HG03354 (cell line): Measurements from ENCODE around the gene TOPBP1.
"Not testable (repeated sequence)": the region's sequence is repeated elsewhere in the genome, so short reads cannot be mapped to it uniquely, and the experiment has no call there.

Experiments
- ATAC-seq: cut with Tn5 transposase; IDR thresholded peaks from one replicate; pipeline ENCODE4 v1.9.1; 2021; ENCODE audit warnings: mild to moderate bottlenecking; ENCODE audit not compliant: unreplicated experiment, poor library complexity, severe bottlenecking

The TOPBP1 gene

DNA sequence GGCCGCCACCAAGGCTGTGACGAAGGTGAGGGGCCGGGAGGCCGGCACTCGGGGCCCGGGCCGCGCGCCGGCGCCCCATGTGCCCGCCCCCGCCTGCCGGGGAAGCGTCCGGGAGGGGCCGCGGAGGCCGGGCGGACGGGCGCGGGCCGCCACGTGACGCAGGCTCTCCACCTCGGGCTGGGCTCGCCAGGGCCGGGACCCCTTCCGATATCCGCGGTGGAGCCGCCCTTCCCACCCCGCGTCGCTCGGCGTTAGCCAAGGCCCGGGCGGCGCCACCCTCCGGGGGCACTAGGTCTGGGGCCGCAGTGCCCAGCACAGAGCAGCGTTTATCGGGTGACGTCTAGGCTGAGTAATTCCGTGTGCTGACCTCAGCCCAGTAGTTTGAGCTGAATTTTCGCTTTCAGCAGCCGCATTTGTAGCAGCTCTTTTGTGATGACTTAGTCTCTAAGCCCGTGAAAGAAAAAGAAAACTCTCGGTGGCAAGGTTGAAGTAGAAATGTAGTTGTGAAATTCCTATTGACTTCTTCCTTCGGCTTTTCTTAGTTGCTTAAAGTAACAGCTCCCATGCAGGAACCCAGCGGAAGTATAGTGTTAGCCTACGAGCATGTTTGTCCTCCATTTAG lies 87.4 kb downstream of the TOPBP1 start:
- ATAC-seq, result peak; percentile 34

DNA sequence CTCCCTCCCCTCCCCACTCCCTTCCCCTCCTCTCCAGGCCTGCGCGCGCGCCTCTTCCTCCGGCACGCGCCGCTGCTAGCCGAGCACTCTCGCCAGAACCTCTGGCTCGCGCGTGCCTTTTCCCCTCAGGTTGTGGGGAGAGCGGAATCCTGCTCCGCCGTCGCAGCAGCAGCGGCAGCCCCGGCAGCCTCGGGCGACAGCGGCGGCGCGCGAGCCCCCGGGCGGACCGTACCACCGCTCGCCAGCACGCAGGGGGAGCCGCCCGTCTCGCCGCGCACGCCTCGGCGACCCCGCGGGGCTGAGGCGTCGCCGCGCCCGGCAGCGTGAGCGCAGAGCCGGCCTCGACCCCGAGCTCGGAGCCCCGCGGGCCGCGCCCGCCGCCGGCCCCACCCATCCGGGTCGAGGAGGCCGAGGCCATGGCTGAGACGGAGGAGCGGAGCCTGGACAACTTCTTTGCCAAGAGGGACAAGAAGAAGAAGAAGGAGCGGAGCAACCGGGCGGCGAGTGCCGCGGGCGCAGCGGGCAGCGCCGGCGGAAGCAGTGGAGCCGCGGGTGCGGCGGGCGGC lies 88.0 kb downstream of the TOPBP1 start, which contains the start of gene CDV3:
TSS of gene CDV3 (plus strand) at position 58 of the 566 bp plus-strand sequence. CDS start at position 417, 359 bp downstream.
- ATAC-seq, result peak; percentile 37

DNA sequence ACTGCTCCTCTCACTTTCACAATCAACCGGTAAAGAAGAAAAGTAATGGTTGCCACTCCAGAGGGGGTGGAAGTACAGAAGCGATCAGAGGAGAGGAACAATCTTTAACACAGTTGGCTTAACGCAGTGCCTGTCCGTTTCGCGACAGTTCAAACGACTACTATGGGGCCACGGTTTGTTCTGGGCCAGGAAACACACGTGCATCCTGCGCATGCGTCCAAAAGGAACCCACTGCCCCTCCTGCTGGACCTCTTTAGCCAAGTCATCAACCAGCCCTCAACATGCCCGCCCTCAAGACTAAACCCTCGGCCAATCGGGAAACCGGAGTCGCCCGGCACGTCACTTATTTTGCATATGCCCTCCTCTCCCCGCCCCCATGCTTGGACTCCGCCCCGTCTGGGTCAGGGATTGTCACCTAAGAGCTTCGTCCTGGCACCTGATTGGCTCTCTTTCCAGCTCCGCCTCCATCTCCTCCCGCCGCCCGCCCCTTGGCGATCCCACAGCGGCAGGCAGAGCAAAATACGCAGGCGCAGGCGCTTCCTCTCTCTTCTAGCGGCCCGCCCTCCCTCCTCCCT lies 88.6 kb downstream of the TOPBP1 start:
- ATAC-seq, result peak; percentile 84

DNA sequence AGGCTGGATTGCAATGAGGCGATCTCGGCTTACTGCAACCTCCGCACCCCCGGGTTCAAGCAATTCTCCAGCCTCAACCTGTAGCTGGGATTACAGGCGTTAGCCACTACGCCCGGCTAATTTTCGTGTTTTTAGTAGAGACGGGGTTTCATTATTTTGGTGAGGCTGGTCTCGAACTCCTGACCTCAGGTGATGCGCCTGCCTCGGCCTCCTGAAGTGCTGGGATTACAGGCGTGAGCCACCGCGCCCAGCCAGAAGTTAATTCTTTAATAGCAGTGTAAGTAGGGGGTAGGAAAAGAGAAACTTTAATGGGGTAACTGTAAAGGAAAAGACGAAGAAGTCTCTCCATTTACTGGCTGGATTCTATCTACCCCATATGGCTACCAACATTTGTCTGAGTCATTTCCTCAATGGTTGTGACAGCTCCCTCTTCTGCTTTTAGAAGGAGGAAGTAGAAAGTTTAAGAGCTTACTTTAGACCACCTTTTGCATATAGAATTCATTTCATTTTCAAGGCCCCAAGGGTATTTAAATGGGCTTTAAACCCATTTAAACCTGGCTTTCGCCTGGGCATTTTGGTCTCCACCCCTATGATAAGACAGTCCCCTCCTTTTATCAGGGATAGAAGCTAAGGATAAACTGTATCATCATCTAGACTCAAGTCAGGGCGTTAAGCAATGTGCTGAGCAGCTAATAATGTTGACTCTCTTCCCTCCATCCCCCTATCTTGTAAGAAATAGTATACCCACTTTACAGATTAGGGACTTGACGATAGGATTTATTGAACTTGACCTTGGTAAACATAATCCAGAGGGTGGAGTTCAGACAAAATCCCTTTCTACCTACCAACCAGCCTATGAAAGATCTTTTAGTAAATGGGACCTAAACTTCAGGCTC lies 89.3 kb downstream of the TOPBP1 start:
- peak; percentile 26 for ATAC-seq

DNA sequence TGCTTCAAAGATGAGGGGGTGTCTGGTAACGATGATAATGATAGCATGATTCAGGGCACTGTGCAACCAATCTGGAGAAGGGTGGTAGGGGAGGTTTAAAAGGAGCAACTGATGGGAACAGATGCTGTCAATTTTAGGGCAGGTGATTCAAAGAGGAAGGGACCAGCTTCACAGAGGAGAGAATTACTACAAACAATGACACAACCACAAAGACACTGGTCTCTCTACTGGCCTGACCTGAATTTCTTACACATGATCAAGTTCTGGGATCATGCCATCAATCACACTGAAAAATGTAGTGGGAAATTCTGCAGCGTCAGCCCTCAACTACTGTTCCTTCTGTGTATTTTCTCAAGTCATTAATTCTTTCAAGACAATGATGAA lies 90.8 kb downstream of the TOPBP1 start:
- ATAC-seq, result no peak

DNA sequence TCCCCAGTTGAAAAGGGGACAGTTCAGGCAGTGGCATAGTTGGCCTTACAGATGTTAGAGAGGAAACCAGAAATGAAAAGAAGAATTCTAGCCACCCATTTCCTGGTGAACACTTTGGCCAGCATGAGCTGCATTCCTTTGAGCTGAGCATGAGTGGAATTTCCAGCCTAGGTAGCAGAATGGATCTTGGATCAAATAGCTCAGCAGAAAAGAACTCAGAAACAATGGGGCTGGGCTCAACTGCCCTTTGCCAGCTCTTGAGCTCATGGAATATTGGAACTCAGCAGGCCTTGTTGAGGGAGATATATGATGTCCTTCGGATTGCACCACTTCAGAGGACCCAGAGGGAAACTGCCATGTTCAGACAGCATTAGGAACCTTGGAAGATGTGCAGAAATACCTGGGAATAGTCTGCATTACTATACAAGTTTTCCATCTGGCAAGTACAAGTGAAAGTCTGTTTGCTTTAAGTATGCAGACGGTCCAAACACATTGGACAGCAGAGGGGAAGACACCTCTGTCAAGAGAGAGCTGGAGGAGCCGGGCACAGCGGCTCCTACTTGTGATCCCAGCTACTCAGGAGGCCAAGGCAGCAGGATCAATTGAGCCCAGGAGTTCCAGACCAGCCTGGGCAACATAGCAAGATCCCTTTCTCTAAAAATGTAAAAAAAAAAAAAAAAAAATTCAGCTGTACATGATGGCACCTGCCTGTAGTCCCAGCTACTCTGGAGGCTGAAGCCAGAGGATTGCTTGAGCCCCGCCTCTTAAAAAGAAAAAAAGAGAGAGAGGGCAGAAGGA lies 91.4 kb downstream of the TOPBP1 start:
- no peak for ATAC-seq

DNA sequence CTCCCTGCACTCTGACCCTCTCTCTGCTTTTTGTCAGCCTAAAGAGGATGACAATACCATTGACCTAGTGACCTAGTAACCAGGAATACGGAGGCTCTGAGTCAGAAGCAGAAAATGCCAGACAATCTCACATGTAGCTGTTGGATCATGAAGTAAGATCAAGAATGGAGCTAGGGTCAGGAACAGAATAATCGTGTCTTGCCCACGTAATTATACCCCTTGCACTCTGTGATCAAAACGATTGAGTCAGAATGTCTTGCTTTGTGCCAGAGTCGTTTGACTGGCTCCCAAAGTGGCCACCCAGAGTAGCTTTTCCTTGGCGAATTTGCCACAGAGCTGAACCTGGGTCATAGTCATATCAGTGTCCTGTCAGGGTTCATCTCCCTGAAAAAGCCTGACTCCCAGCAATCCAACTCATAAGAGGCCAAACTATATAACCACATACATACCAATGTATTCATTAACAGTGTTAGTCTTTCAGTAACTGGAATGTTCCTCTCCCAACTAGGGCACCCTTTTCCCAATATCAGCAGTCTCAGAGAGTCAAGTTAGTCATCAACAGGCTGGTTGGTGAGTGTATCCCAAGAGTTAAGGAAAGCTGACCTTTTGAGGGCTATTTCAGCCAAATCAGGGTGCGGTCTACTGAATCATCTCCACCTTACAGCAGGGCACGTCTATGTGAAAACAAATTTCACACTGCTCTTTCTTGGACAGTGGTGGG lies 93.3 kb downstream of the TOPBP1 start:
- ATAC-seq, result no peak

DNA sequence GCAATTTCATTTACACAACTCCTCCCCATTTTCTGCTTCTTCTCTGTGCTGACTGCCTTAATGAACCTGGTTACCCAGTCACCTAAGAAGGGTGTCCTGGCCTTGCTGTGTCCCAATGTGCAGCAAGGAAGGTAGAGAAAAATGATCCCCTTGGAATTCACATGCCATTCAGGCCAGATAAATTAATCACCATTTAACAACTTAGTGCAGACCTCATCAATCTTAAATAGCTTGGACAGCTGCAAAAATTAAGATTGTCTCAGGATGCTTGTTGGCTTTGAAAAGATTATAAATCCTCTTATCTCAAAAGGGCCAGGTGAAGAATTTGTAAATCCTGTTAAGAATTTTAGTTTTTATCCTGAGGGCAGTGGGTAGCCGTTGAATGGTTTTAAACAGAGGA lies 97.9 kb downstream of the TOPBP1 start:
- no peak for ATAC-seq

DNA sequence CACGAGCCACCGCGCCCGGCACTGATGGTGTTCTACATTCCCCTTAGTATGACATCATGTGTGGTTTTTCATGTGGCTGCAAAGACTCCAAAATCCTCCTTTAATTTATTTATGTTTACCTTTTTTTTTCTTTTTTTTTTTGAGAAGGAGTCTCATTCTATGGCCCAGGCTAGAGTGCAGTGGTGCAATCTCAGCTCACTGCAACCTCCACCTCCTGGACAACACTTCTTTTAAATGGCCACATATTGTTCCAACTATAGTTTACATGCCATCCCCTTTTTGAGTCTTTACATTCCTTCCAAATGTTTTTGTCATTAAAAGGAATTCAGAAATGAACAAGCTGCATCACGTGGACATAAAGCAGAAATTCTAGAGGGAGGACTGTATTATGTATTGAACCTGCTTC lies 98.6 kb downstream of the TOPBP1 start:
- ATAC-seq, result no peak

DNA sequence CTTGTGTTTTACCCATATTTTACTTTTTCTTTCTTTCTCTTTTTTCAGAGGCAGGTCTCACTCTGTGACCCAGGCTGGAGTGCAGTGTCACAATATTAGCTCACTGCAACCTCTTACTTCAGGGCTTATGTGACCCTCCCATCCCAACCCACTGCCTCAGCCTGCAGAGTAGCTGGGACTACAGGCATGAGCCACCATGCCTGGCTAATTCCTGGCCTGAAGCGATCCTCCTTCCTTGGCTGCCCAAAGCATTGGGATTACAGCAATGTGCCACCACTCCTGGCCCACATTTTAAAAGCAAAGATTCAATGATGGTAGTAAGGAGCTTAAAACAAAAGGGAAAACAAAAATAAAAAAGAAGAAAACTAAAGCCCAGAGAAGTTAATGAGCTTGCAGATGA lies 99.4 kb downstream of the TOPBP1 start:
- ATAC-seq, result no peak

DNA sequence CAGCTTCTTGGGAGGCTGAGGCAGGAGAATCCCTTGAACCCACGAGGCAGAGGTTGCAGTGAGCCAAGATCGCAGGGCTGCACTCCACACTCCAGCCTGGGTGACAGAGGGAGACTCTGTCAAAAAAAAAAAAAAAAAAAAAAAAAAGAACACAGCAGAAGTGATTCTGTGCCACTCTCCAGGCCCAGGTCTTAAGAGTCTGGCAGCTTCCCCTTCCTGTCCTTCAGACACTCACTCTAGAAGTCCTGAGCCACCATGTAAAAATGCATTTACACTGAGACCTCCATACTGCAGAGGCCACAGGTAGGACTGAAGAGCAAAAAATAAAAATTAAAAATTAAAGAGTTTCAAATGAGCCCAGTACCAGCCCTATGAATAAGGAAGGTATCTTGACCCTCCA lies 100.1 kb downstream of the TOPBP1 start:
- peak; percentile 46 for ATAC-seq

DNA sequence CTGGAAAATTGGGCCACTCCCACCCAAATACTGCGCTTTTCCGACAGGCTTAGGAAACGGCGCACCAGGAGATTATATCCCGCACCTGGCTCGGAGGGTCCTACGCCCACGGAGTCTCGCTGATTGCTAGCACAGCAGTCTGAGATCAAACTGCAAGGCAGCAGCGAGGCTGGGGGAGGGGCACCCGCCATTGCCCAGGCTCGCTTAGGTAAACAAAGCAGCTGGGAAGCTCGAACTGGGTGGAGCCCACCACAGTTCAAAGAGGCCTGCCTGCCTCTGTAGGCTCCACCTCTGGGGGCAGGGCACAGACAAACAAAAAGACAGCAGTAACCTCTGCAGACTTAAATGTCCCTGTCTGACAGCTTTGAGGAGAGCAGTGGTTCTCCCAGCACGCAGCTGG lies 110.2 kb downstream of the TOPBP1 start:
- not testable (repeated sequence) for ATAC-seq
